HG02798 (cell line): ENCODE results near the gene CFAP74.

Experiments used
- ATAC-seq: cut with Tn5 transposase; IDR thresholded peaks from one replicate; pipeline ENCODE4 v1.9.1; 2021; ENCODE audit warnings: mild to moderate bottlenecking; ENCODE audit not compliant: unreplicated experiment, poor library complexity

The CFAP74 gene

GRCh38 chr1:2042830-2043773 is 39.5 kb upstream of the CFAP74 start:
- no peak for ATAC-seq

- ATAC-seq = no peak
These were observed 38.3 kb upstream of the CFAP74 start for GRCh38 chr1:2041887-2042286.

GRCh38 chr1:2041305-2041704 is 37.7 kb upstream of the CFAP74 start:
- no peak for ATAC-seq

GRCh38 chr1:2039251-2039650 is 35.7 kb upstream of the CFAP74 start:
- no peak for ATAC-seq

GRCh38 chr1:2038229-2038628 is 34.6 kb upstream of the CFAP74 start:
- ATAC-seq = no peak

- ATAC-seq = no peak
These were observed 33.9 kb upstream of the CFAP74 start for GRCh38 chr1:2037314-2037979.

GRCh38 chr1:2036287-2036686 is 32.7 kb upstream of the CFAP74 start:
- no peak for ATAC-seq

GRCh38 chr1:2033165-2033564 is 29.6 kb upstream of the CFAP74 start:
- ATAC-seq = no peak

GRCh38 chr1:2032737-2033136 is 29.2 kb upstream of the CFAP74 start:
- no peak for ATAC-seq

GRCh38 chr1:2031546-2032540 is 28.3 kb upstream of the CFAP74 start:
- no peak for ATAC-seq

GRCh38 chr1:2030076-2030871 is 26.7 kb upstream of the CFAP74 start:
- no peak for ATAC-seq

GRCh38 chr1:2029561-2029960 is 26.0 kb upstream of the CFAP74 start:
- no peak for ATAC-seq

- ATAC-seq = no peak
These were observed 25.4 kb upstream of the CFAP74 start for GRCh38 chr1:2028870-2029560.

- no peak for ATAC-seq
These were observed 24.5 kb upstream of the CFAP74 start for GRCh38 chr1:2027961-2028583.

GRCh38 chr1:2025491-2025981 is 21.9 kb upstream of the CFAP74 start:
- no peak for ATAC-seq

- no peak for ATAC-seq
These were observed 21.3 kb upstream of the CFAP74 start for GRCh38 chr1:2024887-2025286.

GRCh38 chr1:2024451-2024850 is 20.9 kb upstream of the CFAP74 start:
- ATAC-seq = no peak

- ATAC-seq = no peak
These were observed 19.6 kb upstream of the CFAP74 start for GRCh38 chr1:2023187-2023586.
